Inflammatory macrophage treated with lipopolysaccharide for 1 hour (primary cell): Measurements from ENCODE around the gene ZFP42.
"Not testable (repeated sequence)": the region's sequence is repeated elsewhere in the genome, so short reads cannot be mapped to it uniquely, and the experiment has no call there.

Experiments used
- DNase-seq, 2 donors: peaks; one replicate each; pipeline ENCODE4 v3.0.0-alpha.2; 2020 to 2022

Gene ZFP42

DNA sequence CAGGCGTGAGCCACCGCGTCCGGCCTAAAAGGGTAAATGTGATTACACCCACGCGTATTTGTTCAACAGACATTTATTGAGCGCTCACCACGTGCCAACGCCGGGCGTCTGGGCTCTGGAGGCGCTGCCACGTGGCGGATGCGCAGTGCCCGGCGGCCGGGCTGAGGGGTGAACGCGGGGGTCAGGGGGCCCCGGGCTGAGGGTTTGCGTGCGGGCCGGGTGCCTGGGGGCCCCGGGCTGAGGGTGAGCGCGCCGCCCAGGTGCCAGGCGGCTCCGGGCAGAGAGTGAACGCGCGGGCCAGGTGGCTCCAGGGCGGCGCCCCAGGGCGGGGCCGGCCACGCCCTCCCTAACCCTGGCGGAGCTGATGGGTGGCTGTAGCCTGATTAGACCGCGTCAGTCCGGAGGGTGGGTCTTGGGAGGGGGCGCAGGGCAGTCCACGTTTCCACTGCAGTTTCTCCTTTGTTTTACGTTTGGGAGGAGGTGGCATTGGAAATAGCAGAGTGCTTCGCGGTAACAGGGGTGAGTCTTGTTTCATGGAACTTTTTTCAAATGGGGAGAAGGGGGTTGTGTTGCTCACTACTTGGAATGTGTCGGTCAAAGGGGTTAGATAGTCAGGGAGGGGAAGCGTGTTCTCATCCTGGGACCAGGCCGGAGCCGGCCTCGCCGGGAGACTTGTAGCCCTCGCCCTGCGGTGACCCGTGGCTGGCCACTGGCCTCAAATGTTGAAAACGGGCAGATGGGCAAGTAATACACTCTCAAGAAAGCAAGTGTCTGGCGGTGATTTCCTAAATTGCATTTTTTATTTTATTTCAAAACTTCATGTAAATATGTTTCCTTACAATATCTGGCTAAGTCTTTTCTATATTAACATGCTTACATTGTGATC, at the start of gene ZFP42:
Gene ZFP42 (plus strand): TSS at position 450 of the 886 bp plus-strand sequence. CDS start 7,037 bp downstream, outside the sequence.
- DNase-seq, result no peak

DNA sequence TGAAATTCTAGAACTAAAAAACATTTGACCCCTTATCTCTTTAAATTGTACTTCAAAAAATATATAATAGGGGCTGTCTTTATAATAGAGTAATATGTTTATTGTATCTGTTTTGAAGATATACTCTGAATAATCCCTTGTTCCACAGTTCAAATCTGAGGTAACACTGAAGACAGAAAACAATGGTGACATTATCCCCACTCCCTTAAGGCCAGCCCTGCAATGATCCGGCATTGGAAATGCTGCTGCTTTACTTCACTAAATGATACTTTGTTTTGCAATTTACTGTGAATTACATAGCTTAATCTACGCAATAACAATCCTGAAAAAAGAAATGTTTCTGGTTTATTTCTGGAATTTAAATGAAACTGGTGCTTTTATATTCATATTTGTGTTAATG, 34.4 kb upstream of the ZFP42 start:
- DNase-seq, result no peak

DNA sequence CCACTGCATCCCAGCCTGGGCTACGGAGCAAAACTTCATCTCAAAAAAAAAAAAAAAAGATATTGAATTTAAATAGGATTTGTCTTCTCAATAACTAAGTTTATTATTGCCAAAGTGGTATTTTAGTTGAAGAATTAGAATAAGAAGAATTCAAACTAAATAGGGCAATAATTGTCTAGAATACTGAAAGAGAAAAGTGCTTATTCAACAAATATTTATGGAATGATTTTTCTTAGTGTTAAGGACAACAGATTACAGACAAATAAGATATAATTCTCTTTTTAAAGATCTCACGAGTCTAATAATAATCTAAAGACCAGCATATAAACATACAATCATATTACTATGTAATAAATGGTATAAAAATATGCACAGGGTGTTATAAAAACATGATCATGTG, 33.6 kb upstream of the ZFP42 start:
- DNase-seq, result no peak

DNA sequence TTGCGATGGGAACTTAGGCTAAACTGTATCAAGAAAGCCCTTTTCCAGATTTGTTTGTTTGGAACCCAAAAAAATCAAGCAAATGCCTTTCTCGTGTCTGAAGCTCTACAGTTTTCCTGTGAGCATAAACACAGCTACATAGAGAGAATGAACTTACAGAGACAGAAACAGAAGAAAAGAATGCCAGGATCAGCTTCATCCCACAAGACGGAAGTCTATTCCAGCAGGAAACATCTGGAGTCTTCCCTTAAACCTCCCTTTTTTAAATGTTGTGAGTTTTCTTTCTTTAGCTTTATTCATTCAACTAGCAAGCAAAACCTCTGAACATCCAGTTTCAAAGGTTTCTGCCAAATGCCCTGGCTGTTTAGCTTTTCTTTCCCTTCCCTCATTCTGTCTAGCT, 32.6 kb upstream of the ZFP42 start:
- no peak for DNase-seq

- no peak for DNase-seq
Observed at GRCh38 chr4:187965726-187966125, 29.8 kb upstream of the ZFP42 start.

DNA sequence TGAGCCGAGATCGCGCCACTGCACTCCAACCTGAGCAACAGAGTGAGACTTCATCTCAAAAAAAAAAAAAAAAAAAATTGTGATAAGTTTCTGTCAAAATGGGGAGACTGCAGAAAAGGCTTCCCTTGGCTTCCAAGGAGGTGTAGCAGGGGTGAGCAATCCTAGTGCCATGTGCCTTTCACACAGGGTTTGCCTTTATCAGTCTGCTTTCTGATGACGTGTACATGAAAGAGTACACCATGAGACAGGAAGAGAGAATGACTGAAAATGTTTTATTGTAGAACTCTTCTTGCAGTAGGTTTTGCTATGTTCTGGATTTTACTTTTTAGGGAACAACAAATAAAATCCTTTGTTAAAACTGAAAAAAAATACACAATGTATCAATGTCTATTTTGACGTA, 23.4 kb upstream of the ZFP42 start:
- DNase-seq, result no peak

- no peak for DNase-seq
Observed at GRCh38 chr4:187983746-187984145, 11.8 kb upstream of the ZFP42 start.

DNA sequence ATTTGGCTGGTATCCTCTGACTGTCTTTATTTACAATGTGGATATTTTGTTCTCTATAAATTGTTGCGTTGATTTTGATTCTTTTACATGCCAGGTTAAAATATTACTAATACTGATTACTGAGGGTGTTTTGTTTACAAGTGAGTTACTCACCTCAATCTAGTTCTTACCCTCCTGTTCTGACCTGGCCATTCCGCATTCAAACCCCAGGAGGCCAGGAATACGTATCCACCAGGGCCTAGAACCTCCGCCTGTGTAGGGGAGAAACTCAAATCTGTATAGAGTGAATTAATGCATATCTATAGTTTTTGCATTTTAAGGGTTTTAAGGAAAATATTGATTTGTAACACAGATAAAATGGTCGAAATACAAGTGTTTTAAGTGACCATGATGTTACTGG, 2.6 kb upstream of the ZFP42 start:
- DNase-seq, result no peak

GRCh38 chr4:187993827-187994226, 1.7 kb upstream of the ZFP42 start:
- no peak for DNase-seq

- no peak for DNase-seq
Observed at GRCh38 chr4:187996502-187997177, 1.1 kb downstream of the ZFP42 start.

DNA sequence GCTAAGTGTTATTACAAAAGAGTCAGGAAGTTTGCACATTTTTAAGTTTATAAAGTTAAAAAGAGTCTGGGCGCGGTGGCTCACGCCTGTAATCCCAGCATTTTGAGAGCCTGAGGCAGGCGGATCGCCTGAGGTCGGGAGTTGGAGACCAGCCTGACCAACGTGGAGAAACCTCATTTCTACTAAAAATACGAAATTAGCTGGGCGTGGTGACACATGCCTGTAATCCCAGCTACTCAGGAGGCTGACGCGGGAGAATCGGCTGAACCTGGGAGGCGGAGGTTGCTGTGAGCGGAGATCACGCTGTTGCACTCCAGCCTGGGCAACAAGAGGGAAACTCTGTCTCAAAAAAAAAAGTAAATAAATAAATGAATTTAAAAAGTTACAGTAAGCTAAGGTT, 2.4 kb downstream of the ZFP42 start:
- DNase-seq, result not testable (repeated sequence)

DNA sequence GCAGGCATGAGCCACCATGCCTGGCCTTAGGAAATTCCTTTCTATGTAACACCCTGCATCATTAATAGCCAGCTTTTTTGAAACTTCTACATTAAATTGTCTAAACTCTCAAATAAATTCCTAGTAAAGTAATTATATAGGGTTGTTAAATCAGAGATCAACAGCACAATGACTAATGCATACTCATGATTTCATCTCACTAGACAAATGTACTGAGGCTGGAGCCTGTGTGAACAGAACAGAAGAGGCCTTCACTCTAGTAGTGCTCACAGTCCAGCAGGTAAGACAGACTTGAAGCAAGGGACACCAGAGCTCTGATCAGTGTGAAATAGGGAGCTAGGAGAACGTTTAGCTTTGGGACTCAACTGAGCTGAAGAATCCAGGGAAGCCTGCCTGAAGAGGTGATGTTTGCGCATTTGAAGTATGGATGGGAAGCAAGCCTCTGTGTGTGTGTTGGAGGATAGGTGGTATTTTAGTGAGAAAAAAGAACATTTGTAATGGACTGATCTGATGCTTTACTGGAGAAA, 3.9 kb downstream of the ZFP42 start:
- DNase-seq, result no peak

- no peak for DNase-seq
Observed at GRCh38 chr4:188002323-188002722, 6.8 kb downstream of the ZFP42 start.

- DNase-seq, result no peak
Observed at GRCh38 chr4:188002751-188003150, 7.2 kb downstream of the ZFP42 start.

DNA sequence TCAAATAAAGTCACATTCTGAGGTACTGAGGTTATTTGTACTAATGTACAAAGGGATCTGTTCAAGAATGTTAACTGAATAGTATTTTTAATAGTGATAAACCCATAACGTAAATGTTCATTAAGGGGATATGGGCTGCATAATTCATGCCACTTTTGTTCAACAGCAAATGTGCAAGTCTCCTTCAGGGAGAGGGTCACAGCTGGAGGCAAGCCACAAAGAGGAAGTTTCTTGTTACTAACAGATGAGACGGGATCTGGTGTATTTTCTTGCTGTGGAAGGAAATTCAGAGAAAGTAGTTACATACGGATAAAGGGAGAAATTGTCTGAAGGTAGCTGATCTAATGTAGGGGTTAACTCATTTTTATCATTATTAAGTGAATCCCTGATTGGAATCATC, 10.0 kb downstream of the ZFP42 start:
- DNase-seq, result no peak

- DNase-seq, result no peak
Observed at GRCh38 chr4:188006285-188006848, 10.8 kb downstream of the ZFP42 start.

GRCh38 chr4:188008377-188008776, 12.8 kb downstream of the ZFP42 start:
- no peak for DNase-seq

GRCh38 chr4:188012426-188012945, 16.9 kb downstream of the ZFP42 start:
- no peak for DNase-seq

GRCh38 chr4:188015025-188015940, 19.7 kb downstream of the ZFP42 start:
- no peak for DNase-seq

- no peak for DNase-seq
Observed at GRCh38 chr4:188016754-188017153, 21.2 kb downstream of the ZFP42 start.

- DNase-seq, result no peak
Observed at GRCh38 chr4:188018262-188018661, 22.7 kb downstream of the ZFP42 start.

DNA sequence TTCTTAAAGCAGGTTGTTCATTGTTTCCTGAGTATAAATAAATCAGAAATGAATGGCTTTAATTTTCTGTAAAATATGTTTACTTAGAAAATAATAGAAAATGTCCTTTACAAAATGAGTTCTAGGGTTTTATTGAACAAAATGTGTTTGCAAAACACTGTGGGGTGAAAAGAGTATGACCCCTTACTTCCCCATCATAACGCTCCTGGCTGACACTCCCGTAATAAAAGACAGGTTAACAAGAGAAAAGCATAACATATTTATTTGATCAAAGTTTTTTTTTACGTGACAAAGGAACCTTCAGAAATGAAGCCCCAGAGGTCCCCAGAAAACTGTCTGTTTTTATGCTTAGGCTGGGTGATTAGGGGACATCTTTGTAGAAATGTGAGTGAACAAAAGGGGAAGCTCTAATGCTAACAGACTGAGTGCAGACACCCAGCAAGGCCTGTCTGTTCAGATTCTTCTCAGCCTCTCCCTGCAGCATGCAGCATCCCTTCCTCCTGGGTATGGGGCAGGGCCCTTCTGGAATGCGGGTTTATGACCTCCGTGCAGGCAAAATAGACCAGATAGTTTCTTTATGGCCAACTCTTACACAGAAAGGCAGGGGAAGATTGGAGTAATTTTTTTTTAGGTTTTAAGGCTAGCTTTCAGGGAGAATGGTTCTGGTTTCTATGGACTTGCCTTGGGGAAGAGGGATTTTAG, 26.1 kb downstream of the ZFP42 start:
- no peak for DNase-seq
